ENCODE results near the gene MON1A.
"Not testable (repeated sequence)": the region's sequence is repeated elsewhere in the genome, so short reads cannot be mapped to it uniquely, and the experiment has no call there.

The MON1A gene

DNA sequence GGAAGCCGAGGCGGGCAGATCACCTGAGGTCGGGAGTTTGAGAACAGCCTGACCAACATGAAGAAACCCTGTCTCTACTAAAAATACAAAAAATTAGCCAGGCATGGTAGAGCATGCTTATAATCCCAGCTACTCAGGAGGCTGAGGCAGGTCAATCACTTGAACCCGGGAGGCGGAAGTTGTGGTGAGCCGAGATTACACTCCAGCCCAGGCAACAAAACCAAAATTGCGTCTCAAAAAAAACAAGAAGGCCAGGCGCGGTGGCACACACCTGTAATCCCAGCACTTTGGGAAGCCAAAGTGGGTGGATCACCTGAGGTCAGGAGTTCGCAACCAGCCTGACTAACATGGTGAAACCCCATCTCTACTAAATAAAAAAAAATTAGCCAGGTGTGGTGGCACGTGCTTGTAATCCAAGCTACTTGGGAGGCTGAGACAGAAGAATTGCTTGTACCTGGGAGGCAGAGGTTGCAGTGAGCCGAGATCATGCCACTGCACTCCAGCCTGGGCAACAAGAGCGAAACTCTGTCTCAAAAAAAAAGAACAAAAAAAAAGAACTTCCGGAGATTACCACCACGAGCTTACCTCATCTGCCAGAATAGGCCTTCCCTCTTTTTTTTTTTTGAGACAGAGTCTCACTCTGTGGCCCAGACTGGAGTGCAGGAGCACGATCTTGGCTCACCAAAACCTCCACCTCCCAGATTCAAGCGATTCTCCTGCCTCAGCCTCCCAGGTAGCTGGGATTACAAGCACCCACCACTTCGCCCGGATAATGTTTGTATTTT, 11.6 kb downstream of the MON1A start:
- not testable (repeated sequence) for DNase-seq

DNA sequence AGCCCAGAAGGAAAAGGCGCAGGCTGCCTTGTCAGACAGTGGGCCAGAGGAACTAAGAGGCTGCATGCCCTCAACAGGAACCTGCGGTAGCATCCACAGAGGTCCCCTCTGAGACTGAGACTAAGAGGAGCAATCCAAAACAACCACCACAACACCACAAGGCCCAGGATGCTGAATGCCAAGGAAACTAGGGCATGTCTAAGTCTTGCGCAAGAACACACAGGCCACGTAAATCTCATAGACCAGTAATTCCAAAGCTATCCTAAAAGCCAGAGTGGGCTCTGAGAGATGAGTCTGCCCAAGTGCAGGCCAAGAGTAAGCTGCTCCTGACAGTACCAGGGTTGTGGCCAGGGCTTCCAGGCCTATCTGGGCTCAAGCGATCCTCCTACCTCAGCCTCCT, 12.9 kb downstream of the MON1A start:
- DNase-seq: no peak

DNA sequence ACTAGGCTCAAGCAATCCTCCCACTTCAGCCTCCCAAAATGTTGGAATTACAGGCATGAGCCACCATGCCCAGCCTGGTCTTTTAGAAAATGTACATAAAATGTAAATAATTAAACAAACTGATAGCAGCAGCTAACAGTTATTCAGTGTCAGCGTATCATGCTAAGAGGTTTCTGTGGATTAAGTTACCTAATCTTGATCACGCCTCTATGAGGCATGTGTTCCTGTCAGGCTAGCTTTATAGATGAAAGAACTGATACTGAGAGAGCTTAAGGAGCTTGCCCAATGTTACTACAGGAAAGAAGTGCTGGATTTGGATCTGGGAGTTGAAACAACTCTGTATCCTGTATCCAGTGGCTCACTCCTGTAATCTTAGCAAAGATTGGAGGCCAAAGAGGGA, 14.7 kb downstream of the MON1A start:
- no peak for DNase-seq

DNA sequence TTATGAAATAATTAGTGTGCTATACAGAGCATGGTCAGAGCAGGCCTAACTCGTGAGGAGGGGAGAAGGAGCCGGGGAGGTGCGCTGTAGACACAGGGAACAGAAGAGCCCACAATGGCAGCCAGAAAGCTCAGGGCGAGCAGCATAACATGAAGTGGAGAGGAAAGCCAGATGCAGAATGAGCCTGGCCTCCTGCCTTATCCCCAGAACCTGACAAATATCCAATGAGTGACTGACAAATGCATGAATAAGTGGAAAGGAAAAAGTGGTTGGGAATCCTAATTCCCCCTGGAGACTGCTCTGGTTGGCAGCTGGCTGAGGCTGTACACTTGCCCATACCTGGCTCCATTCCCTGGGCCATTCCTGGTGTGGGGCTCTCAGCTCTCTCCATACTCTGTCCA, 16.7 kb downstream of the MON1A start:
- DNase-seq: no peak

DNA sequence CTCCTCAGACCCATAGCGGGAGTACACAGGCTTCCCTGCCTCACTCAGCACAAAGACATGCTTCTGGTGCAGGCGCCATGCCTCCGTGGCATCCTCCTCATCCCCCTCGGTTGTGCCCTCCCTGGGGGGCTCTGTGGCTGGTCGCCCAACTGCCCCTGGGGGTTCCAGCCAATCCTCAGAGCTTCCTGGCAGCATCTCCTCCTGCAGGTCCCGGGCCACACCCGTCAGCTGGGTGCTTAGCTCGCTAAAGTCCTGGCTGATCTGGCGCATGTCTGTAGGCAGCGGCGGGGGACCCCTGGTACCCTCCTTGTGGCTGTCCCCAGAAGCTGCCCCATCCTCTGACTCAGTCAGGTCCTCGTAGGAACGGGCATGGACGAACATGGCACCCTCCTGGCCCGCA, 18.0 kb downstream of the MON1A start:
- DNase-seq: no peak

DNA sequence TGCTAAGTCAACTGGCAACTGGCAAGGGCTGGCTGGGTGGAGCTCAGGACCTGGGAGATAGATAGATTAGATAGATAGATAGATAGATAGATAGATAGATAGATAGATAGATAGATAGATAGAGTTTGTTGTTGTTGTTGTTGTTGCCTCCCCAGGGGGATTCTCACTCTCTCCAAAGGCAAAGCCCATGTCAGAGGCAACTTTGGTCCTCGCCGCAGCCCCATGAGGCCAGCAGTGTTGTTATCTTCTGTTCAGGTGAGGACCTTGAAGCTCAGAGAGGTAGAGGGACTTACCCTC, 18.5 kb downstream of the MON1A start:
- DNase-seq: no peak

DNA sequence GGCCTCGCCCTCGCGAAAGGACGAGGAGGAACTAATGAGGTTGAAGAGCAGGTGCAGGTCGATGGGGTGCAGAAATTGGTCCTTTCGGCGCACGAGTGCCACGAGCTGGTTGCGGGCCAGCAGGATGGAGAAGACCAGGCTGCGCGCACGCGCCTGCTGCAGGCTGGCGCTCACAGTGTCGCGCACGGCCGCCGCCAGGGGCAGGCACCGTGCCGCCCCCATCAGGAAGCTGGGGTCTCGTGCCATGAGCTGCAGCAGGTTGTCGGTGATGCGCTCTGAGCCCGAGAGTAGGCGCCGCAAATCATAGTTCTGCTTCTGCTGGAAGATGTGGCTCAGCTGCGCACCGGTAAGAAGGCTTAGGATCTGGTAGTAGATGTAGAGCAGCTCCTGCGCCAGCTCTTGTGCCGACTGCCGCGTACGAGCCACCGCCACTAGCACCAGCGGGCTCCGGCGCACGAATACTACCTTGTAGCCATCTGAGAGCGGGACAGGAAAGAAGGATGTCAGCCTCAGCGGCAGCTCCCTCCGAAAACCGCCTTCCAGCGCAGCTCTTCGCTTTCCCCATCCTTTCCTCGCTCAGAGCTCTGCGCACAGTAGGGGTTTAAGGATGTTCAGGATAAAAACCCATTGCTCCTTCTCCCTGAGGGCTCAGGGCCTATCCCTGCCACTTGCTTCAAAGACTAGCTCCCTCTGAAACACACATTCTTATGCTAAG, 19.0 kb downstream of the MON1A start:
- no peak for DNase-seq

DNA sequence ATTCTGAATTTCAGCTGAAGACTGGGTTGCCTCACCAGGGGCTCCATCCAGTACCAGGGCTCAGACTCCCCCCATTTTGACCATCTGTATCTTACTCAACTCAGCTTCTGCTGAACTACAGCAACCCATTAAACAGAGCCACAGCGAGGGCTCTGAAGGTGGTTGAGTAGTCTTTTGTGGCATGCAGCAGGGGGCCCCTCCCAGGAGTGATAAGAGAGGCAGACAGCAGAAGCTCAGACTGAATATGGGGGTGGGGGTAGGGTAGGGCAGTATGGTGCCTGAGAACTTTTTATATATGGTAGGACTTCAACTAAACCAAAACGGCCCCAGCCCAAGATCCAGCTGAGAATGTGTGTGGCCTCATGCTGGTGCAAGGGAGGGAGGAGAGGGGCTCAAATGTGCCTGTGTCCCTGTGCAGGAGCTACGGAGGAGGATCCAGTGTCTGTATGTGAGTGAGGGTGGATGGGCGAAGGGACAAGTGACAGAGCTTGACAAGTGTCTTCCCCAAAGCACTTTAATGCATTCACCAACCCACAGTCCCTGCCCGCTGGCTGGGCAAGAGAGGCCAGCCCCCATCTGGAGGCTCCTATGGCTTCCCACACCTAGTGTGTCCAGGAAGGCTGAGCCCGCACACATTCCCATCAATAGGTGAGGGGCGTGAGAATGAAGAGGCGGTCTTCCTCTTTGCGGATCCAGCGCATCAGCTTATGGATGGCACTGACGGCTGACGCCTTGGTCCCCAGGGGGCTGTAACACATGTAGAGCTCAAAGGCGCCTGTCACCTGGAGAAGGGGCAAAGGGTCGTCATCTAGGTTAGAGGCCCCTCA, 21.0 kb downstream of the MON1A start:
- DNase-seq: no peak

DNA sequence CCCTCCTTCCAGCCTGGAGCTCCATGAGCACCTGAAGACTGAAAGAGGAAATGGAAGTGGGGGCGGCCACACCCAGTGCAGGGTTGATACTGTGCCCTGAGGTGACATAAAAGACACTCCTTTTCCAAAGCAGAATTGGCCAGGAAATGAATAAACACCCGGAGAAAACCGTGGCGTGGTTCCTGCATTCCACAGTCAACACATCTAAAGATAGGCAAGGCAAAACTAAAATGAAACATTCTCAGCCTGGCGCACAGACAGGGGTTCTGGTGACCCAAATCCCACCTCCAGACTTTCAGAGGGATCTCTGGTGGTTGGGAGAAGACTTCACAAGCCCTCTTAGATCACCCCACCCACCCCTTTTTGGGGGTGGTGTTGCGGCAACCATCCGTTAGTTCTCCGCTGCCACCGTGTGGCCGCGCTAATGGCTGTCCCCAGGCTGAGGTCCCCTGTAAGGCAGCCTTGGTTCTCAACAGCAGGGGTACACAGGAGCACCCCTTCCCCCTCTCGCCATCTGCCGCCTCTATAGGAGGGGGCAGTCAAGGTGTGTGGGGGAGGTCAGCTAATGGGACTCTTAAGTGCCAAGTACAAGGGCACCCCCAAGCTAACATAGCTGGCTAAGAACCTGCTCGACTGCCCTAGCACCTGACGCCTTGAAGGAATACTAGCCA, 23.4 kb downstream of the MON1A start:
- DNase-seq: no peak

DNA sequence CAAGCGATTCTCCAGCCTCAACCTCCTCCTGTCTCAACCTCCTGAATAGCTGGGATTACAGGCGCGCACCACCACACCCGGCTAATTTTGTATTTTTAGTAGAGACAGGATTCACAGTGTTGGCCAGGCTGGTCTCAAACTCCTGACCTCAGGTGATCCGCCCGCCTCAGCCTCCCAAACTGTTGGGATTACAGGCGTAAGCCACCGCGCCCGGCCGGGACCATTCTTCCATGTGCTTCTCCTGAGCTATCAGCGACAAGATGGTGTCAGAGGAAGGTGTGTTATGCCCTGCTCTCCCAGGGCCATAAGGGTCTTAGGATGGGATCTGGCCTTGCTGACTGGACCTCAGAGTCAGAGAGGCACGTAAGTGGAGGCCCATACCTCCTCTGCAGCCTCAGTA, 25.2 kb downstream of the MON1A start:
- not testable (repeated sequence) for DNase-seq

DNA sequence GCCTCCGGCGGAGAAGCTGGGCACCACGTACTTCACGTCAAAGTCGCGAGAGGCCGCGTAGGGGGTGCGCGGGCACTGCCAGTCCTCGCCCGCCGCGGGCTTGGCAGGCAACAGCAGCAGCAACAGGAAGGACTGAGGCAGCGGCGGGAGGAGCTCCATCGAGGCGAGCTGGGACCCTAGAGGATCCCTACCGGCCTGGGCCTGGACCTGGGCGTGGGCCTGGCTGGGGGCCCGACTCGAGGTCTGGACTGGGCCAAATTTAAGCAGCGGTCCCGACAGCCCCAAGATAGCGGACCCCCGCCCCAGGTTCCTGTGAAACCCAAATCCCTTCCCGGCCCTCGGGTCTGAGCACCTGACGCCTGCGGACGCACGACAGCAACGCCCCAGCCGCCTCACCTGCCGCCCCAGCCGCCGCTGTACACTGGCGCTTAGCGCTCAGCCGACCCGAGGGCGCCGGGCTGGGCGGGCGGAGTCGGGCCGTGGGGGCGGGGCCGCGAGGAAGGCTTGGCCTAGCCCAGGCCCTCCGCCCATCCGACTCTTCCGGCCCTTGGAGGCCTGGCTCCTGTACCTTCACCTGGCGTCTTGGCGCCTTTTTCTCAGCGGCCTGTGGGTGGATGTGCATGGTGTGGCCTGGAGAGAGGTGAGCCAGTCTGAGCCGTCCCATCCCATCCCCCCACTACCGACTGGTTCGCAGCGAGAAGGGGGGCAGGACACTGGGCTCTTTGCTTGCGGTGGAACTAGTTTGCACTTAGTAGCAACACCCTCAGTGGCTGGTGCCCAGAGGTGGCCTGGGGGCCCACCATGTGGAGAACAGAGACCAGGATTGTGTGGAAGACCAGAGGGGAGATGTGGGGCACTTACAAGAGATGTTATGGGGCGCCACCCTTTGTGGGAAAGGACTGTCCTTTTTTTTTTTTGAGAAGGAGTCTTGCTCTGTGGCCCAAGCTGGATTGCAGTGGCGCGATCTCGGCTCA, 25.9 kb downstream of the MON1A start, which contains the start of gene MST1R:
MST1R (minus strand) TSS at position 423 of the 974 bp plus-strand sequence; CDS start at position 159, 264 bp downstream.
- DNase-seq: no peak

DNA sequence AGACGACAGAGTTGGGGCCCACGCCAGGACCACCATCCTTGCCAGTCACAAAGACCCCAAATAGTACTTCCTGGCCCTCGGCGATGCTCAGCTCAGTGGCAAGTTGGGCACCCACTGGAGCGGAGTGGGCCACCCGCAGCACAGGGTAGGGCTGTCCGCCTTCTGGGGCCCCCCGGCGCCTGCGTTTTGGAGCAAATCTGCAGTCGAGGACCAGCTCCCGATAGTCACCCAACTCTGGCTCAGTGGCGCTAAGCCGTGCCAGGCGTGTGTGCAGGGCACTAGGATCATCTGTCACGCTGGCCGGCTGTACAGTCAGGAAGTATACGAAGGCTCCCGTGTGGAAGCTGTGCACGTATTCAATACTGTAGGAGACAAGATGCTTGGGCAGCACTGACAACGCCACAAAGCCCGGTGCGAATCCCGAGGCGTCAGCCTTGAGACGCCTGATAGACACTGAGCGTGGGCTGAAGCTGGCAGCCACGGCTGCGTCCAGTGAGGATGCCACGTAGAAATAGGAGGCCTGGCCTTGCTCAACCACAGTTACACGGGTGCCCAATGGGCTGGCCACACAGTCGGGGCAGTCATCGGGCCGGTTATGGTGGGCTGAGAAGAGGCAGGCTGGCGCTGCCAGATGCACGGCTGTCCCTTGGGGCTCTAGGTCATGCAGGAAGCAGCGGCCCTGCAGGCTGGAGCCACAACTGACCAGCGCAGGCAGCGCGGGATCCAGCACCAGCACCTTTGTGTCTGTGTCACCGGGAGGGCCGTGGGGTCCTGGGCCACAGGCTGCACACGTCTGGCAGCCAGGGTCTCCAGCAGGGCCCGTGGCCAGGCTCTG, 26.9 kb downstream of the MON1A start:
- no peak for DNase-seq

DNA sequence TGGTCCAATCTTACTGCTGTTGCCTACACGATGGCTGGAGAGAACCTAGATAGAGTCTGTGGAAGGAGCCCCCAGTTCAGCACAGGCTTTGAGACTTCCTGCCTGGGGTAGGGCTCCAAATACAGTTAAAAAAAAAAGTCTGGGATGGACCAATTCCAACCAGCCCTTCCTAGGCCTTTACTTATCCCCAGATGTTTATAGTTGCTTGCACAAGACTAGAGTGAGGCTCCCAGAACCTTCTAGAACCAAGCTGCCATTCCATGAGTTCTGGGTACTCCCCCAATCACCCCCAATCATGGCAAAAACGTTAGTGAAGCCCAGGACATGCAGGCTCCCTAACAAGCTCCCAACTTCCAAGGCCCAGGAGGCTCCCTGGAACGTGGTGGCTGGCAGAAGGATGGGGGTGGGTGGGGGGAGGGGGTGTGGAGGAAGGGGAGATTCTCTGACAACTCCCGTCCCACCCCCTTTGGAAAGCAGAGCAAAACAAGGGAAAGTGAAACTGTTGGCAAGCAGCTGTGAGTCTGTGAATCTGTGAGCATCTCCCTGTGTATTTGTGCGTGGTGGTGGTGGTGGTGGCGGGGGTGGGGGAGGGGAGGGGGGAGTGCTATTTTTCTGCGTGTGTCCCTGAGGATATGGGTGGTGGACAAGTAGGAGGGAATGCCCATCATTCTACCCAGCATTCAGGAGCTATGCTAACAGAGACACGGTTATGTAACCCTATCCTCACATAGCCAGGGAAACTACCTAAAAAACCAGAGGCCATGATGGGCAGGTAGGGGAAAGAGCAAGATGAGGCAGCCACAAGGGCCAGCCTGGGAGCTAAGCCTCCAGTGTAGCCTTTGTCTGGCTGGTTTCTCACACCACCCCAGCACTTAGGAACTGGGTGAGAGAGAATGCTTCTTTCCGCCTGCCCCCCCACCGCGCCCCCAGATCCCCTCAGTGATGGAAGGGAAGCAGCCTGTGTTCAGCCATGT, 28.0 kb downstream of the MON1A start:
- DNase-seq: no peak

DNA sequence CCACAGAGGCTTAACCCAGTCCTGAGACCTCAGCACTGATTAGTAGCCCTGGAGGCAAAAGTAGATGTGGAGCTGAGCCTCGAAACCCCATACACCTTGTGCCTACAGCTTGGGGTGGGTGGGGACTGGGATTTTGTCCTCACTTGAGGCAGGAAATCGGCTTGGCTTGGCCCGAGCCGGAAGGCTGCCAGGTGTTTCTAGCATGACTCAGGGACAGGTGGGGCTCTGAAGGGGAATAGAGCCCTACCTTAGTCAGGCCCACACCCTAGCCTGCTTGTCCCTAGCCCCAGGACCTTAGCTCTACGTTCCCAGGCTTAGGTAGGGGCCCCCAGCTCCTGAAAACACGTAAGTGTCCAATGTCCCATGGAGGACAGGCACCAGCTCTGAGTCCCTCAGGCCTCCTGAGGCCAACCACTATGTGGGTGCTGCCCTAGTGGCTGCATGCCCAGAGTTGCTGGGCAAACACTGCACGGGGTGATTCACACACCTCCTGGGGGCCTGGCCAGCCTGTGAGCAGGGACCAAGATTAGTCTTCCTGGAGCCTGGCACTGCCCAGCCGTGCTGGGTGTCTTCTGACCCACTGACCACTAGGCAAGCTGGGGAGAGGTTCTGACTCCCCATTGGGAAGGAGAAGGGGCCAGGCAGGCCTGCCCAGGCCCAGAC, 29.0 kb downstream of the MON1A start:
- DNase-seq: no peak

DNA sequence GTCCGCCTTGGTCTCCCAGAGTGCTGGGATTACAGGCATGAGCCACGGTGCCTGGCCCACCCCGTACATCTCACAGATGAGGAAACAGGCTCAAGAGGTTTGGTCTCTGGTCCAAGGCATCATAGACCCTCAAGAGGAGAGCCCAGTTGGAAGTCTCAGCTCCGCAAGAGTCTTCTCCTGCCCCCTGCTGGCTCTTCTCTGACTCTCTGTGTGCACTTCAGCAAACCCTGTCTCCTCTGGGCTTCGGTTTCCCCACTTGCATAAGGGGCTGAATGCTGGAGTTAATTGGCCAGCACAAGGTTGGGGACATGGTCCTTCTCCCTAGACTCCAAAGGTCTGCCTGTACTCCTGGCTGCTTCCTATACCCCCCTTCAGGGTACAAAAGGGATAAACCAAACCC, 29.8 kb downstream of the MON1A start:
- DNase-seq: no peak

DNA sequence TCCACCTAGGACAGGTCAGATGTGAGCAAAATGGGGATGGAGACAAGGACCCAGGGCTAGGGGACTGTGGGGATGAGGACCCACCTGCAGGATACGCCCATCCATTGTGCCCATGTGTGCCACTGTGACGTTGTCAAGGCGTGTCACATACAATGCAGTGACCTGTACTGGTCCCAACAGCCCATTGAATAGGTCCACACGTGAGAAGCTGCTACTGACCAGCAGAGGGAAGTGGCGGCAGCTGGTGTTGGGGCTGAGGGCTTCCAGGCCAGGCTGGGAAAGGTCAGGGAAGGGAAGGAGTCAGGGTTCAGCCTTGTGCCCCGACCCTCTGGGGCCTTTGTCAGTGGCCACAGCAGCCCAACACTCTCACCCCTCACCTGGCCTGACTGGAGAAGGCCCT, 30.6 kb downstream of the MON1A start:
- DNase-seq: no peak

DNA sequence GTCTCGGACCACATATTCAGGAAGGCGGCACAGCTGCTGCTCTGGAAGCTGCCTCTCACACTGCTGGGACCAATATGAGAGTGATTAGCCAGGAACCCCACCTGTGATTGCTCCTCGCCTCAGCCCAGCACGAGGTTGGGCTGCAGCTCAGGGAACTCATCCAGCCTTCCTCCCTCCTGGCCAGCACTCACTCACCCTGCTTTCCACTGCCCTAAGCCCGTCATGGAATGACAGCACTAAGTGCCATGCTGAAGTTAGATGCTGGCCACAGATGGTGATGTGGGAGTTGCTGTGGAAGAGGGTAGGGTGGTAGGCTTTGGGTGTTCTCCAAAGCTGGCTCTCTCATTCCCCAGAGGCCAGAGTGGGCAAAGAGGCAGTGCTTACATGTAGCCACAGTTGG, 33.3 kb downstream of the MON1A start:
- DNase-seq: no peak

DNA sequence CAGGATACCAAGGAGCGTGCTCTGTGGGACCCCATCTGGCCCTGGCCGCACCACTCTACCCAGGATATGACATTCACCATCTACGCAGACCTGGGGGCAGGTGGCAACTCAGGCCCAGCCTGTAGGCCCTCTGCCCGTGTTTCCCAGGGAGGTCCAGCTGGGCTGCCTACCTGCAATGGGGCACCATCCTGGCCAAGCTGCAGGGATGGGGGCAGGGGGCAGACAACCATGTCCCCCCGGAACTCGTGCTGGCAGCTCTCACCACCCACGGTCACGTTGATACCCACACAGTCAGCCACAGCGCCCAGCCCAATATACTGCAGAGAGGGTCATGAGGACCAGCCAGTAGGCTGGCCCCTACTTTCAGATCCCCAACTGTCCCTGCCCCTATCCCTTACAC, 33.8 kb downstream of the MON1A start:
- DNase-seq: no peak

DNA sequence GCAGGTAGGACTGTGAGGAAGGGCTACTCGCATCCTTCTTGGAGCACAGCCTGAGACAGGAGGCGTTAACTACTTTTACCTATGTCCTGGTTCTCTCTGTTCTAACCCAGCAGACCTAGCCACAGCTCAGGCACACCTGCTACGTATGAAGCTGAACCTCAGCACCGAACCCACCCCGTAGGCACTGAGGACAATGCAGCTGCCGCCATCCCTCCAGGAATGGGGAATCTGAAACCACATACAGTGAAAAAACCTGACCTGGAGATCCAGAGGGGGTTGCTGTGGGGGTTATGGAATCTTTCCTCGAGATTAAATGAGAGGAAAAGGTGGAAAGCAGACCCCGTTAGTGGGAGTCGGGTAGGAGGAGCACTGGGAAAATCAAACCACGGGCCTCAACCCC, 40.3 kb downstream of the MON1A start:
- DNase-seq: no peak

Data from NCI-H1417 treated with DMSO at 0.1 percent for 48 hours (cell line).